ENCODE results near the gene USP6NL.
A peak's percentile ranks its signal among the peaks of the same experiment; 100 is the strongest.

USP6NL gene

DNA sequence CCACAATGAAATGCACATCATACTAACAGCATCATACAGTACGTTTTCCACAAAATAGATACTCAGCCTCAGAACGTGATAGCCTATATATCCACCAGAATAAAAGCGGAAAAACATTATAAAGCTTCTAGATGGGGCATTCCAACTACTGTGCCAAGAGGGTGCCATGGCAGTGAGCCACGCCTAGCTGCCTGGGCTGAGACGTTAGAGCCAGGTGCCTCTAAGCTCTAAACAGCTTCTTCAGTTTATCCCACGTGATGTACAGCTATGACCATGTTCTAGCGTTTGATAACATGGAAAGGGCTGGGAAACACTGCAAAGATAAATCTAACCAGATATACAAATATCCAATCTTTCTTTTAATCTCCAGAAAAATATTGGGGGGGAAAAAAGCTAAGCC, 17.8 kb downstream of the USP6NL start:
- no peak for DNase-seq

DNA sequence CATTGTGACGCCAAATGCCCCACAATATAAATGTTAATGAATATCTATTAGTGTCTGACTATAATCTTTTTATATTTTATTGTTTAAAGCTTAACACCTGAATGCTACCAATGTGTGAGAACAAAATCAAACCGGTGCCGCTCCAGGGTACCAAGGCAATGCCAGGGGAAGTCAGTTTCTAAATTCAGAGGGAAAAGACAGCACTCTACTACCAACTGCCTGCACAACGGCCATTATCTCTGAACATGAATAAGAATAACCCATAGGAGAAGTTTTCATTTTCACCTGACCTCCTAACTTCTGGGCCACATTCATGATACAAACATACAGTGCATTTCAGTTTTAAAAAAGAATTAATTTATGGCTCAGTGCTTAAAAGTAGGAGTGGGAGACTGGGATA, 21.7 kb downstream of the USP6NL start:
- DNase-seq: no peak

DNA sequence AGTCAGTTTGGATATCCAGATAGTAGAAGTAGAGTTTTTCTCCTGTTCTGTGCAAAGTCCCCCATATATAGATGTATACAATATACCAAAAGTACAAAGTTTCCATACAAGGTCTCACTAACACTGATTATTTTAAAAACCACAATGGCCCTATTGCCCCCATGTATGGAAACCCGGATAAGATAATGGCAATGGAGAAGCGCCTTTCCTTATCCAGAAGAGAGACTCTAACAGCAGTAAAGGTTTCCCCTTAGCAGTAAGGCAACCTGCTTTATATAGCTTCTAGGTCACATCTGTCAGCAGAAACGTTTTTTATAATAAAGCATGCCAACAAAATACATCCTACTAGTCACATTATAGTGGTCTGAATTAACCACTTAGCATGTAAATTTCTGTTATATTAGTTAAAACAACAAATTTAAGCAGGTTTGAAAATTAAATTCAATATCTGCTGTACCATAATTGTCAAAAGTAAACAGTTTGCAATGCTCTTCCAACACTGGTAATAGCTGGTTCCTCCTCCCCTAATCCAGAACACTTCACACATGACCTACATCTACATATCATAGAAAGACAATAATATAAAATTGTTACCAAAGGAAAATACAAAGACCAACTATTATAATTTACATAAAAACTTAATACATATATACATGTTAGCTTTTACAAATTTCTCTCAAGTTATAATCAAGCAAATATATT, 22.4 kb downstream of the USP6NL start:
- no peak for DNase-seq

DNA sequence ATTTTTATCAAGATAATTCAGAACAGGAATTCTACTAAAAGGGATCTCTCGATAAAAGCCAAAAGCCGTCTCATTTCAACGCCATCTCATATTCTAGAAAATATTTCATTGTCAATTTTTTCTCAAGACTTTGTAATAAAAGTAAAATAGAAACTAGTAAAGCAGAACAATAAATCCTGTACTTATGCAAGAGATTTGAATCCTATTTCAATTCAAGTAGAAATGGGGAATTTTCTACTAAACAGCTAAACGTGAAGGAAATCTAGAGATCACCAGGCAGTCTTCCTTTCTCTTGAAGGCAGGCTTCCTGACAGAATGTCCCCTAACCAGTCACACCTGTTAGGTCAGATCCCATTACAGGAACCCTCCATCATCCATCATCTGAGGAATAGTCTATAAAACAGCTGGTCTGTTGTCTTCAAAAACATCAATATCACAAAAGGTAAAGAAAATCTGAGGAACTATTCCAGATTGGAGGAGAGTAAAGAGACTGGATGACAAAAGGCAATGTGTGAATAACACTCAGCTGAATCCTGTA, 23.7 kb downstream of the USP6NL start:
- no peak for DNase-seq

DNA sequence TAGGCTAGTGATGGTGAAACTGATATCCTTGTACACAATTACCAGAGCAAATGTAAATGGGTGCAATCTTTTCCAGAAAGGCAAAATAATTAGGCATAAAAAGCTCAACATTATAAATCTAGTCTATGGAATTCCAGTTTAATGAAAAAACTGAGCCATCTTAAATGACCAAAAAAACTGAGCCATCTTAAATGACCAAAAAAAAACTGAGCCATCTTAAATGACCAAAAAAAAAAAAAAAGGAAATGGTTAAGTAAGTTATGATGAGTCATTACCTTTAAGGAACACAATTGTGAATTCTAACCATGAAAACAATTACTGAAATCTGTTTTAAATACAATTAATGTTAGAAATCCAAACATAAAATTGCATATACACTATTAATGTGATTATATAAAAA, 25.3 kb downstream of the USP6NL start:
- DNase-seq: peak in 1 of 2 donors; percentile 70

DNA sequence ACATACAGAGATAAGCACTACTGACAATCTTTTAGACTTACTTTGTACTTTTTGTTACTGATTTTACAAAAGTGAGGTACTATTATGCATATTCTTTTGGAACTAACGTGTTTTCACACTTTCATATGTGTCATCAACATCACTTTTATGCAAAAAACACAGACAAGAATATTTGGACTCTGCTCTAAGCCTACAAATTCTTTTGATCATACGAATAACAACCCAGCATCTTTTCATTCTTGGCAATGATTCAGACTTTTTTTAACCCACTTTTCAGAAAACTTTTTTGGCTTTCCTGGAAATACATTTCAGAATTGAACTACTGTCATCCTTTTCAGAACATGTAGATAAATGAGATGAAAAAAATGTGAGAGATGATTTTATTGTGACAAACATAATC, 30.2 kb downstream of the USP6NL start:
- no peak for DNase-seq

DNA sequence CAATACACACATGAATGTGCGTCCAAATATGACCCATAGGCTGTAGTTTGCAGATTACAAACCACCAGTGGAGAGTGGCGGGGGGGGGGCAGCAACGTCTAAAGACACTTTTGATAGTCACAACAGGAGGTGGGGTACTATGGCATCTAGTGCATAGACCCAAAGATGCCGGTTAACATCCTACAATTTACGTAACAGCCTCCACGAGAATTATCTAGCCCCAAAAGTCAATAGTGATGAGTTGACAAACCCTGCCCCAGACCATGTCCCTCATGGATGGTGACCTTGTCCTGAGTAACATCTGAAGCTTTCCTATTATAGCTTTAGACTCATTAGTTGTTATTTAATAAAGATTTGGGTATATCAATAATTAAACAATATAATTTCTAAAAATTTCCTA, 31.6 kb downstream of the USP6NL start:
- DNase-seq: no peak

DNA sequence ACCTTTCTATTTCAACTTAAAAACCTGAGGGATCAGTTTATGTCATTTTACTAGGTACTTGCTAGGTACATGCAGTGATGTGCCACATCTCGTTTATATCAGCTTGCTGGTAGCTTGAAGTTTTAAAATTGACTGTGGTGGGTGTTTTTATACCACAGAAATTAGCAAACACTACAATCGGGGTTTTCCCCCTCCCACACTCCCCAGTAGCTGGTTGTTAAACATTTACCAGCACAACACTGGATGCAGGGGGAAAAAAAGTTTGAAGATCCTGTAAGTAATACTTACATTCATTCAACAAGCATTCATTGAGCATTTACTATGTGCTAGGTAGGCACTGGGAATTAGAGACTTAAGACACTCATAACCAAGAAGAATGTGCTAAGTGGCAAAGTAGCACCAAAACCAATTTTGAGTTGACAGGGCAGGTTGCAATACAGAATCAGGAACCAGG, 32.6 kb downstream of the USP6NL start:
- DNase-seq: peak; percentile 49 to 71

DNA sequence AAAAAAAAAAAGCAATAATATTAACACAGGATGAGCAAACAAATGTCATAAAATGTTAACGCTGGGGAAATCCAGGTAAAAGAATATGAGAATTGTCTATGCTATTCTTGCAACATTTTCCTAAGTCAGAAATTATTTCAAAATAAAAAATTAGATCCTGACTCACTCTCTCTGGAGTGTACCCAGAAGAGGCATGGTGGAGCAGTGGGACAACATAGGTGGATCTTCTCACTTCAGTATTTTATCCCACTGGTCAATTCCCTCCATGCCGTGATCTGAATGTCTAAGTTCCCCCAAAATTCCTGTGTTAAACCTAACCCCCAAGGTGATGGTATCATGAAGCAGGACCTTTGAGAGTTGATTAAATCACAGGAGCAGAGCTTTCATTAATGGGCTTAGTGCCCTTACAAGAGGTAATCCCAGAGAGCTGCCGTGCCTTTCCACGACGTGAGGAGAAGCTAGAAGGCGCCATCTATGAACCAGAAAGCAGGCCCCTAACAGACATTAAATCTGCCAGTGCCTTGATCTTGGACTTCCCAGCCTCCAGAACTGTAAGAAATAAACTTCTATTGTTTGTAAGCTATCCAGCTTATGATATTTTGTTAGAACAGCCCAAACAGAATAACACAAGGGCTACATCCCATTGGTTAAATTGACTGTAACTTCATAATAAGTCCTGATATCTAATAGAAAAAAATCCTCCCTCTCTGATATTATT, 35.2 kb downstream of the USP6NL start:
- DNase-seq: no peak

DNA sequence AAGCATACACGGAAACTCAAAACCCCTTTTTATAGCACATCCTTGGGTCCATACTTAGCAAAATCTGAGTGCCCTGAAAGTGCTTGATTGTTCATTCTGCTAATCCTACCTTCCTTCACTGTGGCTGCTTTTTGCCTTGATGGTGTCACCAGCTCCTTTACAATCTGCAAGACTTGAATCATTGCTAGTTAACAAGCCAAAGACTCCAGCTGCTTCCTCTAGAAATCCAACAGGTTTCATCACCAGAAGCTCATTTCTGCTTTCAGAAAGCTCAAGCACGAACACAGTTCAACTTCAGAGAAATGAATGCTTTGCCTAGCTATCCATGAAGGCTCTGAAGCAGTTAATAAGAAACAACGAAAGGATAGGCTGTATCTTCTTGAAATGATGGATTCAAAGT, 38.0 kb downstream of the USP6NL start:
- peak; percentile 85 to 90 for DNase-seq

DNA sequence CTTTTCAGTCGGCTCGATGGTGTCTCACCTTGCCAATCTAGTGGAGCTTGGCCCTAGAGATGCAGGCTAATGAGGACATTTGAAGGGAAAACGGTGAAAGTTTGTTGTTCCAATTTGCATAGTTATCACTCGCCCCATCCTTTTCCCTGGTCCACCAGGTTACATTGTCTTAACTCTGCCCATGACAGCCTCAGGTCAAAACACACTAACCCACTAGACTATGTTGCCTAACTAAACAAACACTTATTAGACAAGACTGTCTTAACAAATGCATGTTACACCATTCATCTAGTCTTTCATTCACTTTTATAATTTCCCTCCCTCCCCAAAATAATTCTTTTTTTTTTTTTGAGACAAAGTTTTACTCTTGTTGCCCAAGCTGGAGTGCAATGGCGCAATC, 40.7 kb downstream of the USP6NL start:
- DNase-seq: no peak

DNA sequence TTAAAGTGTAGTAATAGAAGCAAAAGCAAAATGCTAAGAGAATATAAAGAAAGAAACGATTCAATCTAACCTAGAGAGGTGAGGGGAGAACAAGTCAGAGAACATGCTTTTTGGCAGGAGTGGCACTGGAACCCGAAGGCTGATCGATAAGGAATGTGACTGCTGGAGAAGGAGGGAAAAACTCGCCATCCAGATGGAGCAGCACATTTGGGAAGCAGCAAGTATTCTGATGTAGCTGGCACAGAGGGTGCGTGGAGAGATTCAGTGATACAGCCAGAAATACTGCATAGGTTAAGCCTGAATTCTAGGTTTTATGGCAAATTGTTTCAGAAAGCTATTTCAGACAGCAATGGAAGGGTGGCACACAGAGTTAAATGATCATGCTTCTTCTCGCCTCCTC, 42.0 kb downstream of the USP6NL start:
- no peak for DNase-seq

DNA sequence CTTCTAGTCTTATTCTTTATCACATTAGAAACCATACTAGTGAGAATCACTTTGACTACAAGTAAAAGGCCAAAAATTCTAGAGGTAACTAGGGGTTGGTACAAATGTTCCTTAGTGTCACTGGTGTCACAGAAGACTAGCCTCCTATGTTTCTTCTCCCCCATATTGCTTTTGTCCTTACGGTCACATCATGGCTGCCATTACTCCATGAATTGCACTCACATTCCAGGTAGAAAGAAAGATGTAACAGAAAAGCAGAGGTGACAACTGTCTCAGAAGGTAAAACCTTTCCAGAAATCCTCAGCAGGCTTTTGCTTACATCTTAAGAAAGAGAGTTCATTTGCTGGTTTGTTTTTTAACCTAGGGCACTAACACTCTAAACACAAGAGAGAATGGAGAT, 42.9 kb downstream of the USP6NL start:
- no peak for DNase-seq

DNA sequence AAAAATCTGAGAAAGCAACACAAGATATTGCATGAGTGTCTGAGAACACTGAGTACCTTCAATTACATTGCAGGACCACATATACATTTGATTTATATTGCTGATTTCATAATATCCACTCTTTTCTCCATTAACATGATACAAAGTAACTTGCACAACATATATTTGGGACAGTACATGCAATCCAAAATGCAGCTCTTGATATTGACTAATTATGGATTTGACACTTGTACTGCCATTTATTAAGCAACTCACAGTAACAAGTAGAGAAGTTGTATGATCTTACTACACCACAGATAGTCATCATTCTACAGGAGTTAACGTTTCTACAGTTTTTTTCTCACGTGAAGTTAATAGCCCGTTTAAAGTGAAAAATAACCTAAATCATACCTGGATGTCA, 46.7 kb downstream of the USP6NL start:
- peak in 1 of 2 donors; percentile 43 for DNase-seq

DNA sequence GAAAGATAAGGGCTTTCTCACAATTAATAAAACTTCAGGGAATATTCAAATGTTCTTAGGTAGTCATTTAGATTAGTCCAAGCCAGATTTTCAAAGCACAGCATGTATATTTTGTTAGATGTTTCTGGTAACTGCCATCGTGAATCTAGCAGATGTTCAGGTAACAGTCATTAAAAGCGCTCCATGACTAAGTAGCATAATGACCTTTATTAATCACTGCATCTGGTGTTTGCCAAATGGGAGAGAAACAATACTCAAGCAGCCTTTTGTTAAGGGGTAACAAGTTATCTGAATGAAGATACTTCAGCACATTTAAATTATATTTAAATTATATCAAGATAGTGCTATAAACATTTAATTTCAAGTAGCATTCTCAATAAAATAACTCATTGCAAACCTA, 47.5 kb downstream of the USP6NL start:
- DNase-seq: no peak

DNA sequence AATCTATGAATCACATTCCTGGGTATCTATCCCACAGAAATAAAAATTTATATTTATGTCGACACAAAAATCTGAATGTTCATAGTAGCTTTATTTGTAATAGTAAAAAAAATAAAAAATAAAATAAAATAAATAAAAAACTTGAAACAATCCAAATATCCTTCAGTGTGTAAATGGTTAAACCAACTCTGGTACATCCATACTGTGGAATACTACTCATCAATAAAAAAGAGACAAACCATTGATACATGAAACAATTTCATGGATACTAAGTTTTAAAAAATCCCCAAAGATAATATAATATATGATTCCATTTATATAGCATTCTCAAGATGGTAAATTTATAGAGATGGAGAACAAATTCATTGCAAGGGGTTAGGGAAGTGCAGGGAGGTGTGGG, 48.6 kb downstream of the USP6NL start:
- no peak for DNase-seq

DNA sequence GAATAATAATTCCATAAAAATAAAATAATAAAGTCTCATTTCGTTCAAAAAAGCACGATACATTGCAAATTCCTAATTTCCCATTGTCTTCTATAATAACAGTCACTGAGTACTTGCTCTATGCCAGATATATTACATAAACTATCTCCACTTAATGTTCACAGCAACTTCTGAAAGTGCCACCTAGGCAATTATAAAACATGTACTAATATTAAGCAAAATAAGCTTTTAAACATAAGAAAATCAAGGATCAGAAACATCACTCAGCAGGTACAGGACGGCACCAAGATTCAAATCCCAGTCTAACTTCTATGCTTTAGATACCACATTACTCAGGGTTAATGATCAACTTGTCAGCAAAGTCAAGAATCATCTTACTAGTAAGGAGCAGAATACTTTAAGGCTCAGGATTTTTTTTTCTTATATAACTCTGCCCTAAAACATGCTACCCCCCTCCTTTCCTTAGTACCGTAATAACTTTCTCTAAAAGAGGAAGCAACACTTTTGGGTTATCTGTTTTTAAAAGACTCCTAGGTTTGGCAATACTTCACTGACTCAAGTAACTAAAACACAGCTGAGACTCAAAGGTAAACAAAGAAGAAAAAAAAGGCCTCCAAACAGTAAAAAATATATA, 51.3 kb downstream of the USP6NL start:
- DNase-seq: peak in 1 of 2 donors; percentile 71

DNA sequence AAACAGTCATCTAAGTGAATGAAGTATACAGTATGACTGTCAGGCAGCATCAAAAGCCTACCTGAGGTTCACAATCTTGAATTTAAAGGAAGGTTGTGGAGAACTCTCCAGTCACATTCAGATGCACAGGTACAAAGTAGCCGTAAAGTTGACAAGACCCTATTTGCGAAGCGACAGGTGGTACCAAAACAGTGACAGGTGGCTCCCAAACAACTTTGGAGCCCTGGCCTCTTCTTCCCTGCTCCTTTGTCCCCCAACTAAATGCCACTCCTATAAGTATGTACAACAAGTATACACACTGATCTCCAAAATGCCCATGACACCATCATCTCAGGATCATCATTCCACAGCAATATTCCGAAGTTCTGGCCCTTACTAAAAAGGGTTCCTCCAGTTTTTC, 53.5 kb downstream of the USP6NL start:
- no peak for DNase-seq

DNA sequence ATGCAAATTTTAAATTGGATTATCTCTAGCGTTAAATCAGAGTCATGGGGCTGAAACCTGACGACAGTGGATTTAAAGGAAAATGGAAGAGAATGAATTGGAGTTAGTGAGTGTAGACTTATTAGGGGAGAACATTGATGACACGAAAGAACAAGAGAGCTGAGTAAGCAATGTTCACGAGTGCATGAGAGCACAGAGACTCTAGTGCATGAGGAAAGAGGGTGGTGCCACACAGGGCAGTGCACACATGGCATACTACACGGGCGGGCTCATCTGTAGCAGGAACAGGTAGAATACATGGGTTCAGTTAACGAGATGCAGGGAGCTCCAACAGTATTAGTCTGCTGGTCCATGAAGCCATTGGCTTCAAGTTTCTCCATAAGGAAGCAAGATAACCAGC, 53.9 kb downstream of the USP6NL start:
- no peak for DNase-seq

DNA sequence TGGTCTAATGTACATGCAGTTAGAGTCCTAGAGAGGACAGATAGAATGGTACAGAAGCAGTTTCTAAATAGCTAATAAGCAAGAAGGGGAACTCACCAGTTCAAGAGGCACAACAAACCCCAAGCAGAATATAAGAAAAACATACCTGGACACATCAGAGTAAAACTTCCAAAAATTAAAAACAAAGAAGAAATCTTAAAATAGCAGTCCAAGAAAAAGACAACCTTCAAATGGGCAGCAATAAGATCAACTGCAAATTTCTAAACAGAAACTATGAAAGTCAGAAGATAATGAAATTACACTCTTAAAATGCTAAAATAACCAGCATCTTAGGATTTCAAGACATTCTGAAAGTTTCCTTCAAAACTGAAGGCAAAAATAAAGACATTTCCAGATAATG, 55.9 kb downstream of the USP6NL start:
- DNase-seq: no peak

DNA sequence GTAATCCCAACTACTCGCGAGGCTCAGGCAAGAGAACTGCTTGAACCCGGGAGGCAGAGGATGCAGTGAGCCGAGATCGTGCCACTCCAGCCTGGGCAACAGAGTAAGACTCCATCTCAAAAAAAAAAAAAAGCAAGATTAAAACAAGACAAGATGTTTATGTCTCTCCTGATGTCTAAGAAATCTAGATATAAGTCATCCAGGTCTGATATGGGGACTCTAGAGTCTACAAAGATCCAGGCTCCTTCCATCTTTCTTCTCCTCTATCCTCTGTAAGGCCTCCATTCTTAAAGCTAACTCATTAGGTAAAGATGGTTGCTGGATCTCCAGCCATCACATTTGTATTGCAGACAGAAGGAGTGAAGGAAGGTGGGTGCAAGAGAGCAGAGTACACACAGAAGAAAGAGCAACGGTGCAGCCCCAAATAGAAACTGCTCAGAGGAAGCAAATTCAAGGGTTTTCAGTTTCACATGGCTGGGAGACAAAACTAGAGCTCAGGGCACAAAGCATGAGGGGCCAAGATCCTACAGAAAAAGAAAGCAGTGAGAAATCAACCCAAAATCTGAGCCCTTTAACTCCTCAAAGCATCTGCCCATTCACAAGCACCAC, 57.6 kb downstream of the USP6NL start:
- DNase-seq: no peak

DNA sequence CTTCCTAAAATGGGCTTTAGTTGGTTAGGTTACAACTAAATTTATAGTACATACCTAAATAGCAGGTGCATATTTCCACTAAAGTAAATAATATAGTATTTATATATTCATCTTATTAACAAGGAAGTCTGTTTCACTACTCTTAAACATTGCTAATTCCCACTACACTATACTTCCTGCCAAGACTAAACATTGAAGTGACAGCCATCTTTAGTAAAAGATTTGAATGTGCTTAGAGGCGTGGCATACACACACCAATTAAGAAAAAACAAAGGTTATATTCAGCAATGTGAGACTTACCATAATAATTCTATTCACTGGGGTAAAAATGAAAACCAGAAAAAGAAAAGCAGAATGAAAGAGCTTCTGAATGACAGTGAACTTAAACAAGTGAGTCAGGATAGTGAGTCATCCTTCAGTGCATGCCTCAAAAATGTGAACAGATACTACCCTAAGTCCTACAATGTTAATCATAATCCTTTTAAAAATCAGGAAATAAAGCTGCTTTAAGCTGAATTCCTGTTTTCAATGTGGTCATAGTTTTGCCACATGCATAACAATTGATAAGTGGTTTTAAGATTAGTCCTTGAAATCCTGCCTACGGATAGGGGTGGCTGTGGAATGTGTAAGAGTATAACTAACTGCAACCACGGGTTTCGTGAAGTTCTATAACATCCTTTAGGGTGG, 59.4 kb downstream of the USP6NL start:
- DNase-seq: peak; percentile 68 to 77

DNA sequence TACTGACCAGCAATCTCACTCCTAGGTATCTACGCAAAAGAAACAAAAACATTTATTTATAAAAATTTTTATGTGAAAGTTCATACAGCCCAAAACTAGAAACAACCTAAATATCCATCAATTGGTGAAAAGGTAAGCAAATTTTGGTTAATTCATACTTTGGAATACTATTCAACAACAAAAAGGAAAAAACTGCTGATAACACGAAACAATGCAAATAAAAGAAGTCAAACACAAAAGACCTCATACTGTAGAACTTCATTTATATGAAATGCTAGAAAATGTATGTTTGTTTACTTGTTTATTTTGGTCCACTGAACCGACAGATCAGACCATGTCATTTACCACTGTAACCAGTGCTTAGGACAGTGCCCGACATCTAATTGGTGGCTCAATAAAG, 60.3 kb downstream of the USP6NL start:
- DNase-seq: no peak
